SU-DHL-6 (cell line): Measurements from ENCODE around the gene EFNA4.

Source experiments
- H2AFZ ChIP-seq: fragments of 200-600 bp; sonication (generic); 2 replicates; pipeline ENCODE4 v1.6.1; 2014; ENCODE audit warnings: low read depth, mild to moderate bottlenecking, moderate library complexity, mixed read lengths, antibody characterized with exemption, low read length; ENCODE audit not compliant: severe bottlenecking
- H3F3A ChIP-seq: fragments of 200-600 bp; shearing (Covaris generic); 2 replicates; pipeline ENCODE4 v1.6.0; 2016; ENCODE audit warnings: antibody characterized with exemption, mild to moderate bottlenecking; ENCODE audit not compliant: insufficient read depth
- H3K27ac ChIP-seq: fragments of 200-600 bp; sonication (generic); 2 replicates; pipeline ENCODE4 v1.5.1; 2016; ENCODE audit warnings: low read depth, mild to moderate bottlenecking, low read length, moderate library complexity, mixed read lengths
- H3K27me3 ChIP-seq: fragments of 200-600 bp; sonication (generic), shearing (Covaris generic); 2 replicates; pipeline ENCODE4 v1.6.0; 2014; ENCODE audit warnings: mild to moderate bottlenecking, low read length
- H3K36me3 ChIP-seq: fragments of 200-600 bp; sonication (generic); 2 replicates; pipeline ENCODE4 v1.6.1; 2014; ENCODE audit warnings: mild to moderate bottlenecking, low read length, mixed read lengths
- H3K4me2 ChIP-seq: fragments of 300-600, 200-600 bp; shearing (Covaris generic), sonication (generic); 2 replicates; pipeline ENCODE4 v1.6.0; 2014; ENCODE audit warnings: low read length, low read depth, mild to moderate bottlenecking; ENCODE audit not compliant: poor library complexity, severe bottlenecking
- H3K4me3 ChIP-seq: fragments of 200-600 bp; sonication (generic); 2 replicates; pipeline ENCODE4 v1.5.1; 2014; ENCODE audit warnings: antibody characterized with exemption, low read length, mild to moderate bottlenecking, mixed read lengths; ENCODE audit not compliant: insufficient read depth, poor library complexity, severe bottlenecking
- H3K79me2 ChIP-seq: fragments of 200-600 bp; sonication (generic); 2 replicates; pipeline ENCODE4 v1.6.1; 2014; ENCODE audit warnings: mild to moderate bottlenecking, low read length, moderate library complexity; ENCODE audit not compliant: insufficient read depth
- H3K9ac ChIP-seq: fragments of 200-600 bp; sonication (generic); 2 replicates; pipeline ENCODE4 v1.7.0; 2014; ENCODE audit warnings: mild to moderate bottlenecking, low read length
- H3K9me2 ChIP-seq: fragments of 200-600 bp; sonication (generic); replicated peaks from 2 replicates; pipeline ENCODE4 v1.6.1; 2014; ENCODE audit warnings: low read length; ENCODE audit not compliant: insufficient read depth
- H3K9me3 ChIP-seq: fragments of 200-600 bp; sonication (generic); 2 replicates; pipeline ENCODE4 v1.6.1; 2014; ENCODE audit warnings: low read length, mixed read lengths; ENCODE audit not compliant: insufficient read depth
- H4K20me1 ChIP-seq: fragments of 200-600 bp; sonication (generic); 2 replicates; pipeline ENCODE4 v1.6.1; 2014; ENCODE audit warnings: low read depth, mild to moderate bottlenecking, antibody characterized with exemption, low read length, moderate library complexity, mixed read lengths
- EZH2phosphoT487 ChIP-seq: fragments of 200-600 bp; sonication (generic), shearing (Covaris generic); conservative IDR thresholded peaks from 2 replicates; pipeline ENCODE4 v1.6.1; 2018; ENCODE audit warnings: mild to moderate bottlenecking, antibody characterized with exemption, low read length, moderate library complexity, mixed read lengths
- TF ChIP-seq, protein P1 (sequence below): fragments of 200-600 bp; sonication (generic); IDR thresholded peaks from one replicate; pipeline ENCODE4 v1.5.1; 2017; ENCODE audit warnings: antibody characterized with exemption, mild to moderate bottlenecking, low read length, moderate library complexity; ENCODE audit not compliant: insufficient read depth, poor library complexity, severe bottlenecking

The EFNA4 gene

DNA sequence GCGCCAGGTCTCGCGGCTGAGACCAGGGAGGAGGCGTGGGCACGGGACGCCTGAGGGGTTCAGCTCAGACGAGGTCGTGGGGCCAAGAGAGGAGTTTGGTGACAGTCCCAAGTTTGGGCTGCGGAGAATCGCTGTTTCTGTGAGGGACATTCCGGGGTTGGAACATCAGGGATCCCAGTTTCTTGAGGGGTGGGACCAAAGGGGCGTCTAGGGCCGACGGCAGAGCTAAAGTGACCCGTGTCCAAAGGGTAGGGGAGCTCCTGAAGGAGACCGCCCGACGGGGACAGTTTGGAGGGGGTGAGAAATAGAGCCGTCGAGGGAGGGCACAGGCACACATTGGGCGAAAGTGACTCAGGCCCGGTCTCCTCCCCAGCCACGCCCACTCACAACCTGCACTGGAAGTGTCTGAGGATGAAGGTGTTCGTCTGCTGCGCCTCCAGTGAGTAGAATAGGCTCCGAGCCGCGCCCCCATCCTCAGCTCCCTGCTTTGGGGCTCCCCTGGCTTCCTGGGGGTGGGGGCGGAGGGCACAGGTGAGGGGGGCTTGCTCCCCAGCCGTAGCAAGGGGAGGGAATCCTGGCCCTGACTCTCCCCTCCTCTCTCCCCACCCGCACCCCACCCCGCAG, 22.1 kb downstream of the EFNA4 start:
- peak overlapping the region; percentile 89 for H2AFZ ChIP-seq
- peak overlapping the region; percentile 68 for H3K9ac ChIP-seq
- H4K20me1 ChIP-seq, result no peaks in the 10 kb centered on the region
- TF ChIP-seq, protein P1, sequence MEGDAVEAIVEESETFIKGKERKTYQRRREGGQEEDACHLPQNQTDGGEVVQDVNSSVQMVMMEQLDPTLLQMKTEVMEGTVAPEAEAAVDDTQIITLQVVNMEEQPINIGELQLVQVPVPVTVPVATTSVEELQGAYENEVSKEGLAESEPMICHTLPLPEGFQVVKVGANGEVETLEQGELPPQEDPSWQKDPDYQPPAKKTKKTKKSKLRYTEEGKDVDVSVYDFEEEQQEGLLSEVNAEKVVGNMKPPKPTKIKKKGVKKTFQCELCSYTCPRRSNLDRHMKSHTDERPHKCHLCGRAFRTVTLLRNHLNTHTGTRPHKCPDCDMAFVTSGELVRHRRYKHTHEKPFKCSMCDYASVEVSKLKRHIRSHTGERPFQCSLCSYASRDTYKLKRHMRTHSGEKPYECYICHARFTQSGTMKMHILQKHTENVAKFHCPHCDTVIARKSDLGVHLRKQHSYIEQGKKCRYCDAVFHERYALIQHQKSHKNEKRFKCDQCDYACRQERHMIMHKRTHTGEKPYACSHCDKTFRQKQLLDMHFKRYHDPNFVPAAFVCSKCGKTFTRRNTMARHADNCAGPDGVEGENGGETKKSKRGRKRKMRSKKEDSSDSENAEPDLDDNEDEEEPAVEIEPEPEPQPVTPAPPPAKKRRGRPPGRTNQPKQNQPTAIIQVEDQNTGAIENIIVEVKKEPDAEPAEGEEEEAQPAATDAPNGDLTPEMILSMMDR, result no peak
- no peak for TF ChIP-seq EZH2phosphoT487
- H3K9me3 ChIP-seq, result no peaks in the 10 kb centered on the region
- peak overlapping the region; percentile 91 for H3K4me2 ChIP-seq
- H3K9me2 ChIP-seq, result no peaks in the 10 kb centered on the region
- H3K36me3 ChIP-seq, result no peaks in the 10 kb centered on the region
- no peaks in the 10 kb centered on the region for H3F3A ChIP-seq
- H3K27ac ChIP-seq, result peak overlapping the region; percentile 82
- no peaks in the 10 kb centered on the region for H3K79me2 ChIP-seq
- H3K4me3 ChIP-seq, result peak overlapping the region; percentile 72
- no peaks in the 10 kb centered on the region for H3K27me3 ChIP-seq

DNA sequence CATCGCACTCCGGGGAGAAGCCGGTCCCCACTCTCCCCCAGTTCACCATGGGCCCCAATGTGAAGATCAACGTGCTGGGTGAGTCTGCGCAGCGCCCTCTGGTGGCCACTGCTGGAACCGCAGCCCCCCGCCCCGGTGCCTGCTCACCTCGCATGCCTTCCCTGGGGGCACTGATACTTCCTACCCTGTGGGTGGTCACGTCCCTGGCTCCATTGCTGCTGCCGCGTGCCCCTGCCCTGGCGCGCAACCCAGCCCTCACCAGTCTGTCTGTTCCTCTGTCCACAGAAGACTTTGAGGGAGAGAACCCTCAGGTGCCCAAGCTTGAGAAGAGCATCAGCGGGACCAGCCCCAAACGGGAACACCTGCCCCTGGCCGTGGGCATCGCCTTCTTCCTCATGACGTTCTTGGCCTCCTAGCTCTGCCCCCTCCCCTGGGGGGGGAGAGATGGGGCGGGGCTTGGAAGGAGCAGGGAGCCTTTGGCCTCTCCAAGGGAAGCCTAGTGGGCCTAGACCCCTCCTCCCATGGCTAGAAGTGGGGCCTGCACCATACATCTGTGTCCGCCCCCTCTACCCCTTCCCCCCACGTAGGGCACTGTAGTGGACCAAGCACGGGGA, 22.7 kb downstream of the EFNA4 start:
- Histone ChIP-seq H3K27ac (0 out of 2 replicates have a peak overlapping the region, but pooled peaks have one; percentile 82), H4K20me1 (no peaks in the 10 kb centered on the region), H3K27me3 (no peaks in the 10 kb centered on the region), H3F3A (no peaks in the 10 kb centered on the region), H3K9ac (peak overlapping the region; percentile 68), H2AFZ (peak overlapping the region; percentile 89), H3K4me2 (peak overlapping the region; percentile 91), H3K36me3 (no peaks in the 10 kb centered on the region), H3K9me2 (no peaks in the 10 kb centered on the region), H3K79me2 (no peaks in the 10 kb centered on the region), H3K4me3 (peak overlapping the region; percentile 72), H3K9me3 (no peaks in the 10 kb centered on the region)
- no peak for TF ChIP-seq EZH2phosphoT487
- TF ChIP-seq, protein P1, result peak; percentile 87

DNA sequence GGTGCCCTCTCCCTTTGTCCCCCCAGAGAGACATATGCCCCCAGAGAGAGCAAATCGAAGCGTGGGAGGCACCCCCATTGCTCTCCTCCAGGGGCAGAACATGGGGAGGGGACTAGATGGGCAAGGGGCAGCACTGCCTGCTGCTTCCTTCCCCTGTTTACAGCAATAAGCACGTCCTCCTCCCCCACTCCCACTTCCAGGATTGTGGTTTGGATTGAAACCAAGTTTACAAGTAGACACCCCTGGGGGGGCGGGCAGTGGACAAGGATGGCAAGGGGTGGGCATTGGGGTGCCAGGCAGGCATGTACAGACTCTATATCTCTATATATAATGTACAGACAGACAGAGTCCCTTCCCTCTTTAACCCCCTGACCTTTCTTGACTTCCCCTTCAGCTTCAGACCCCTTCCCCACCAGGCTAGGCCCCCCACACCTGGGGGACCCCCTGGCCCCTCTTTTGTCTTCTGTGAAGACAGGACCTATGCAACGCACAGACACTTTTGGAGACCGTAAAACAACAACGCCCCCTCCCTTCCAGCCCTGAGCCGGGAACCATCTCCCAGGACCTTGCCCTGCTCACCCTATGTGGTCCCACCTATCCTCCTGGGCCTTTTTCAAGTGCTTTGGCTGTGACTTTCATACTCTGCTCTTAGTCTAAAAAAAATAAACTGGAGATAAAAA, 23.5 kb downstream of the EFNA4 start:
- Histone ChIP-seq H4K20me1 (no peaks in the 10 kb centered on the region), H3F3A (no peaks in the 10 kb centered on the region), H3K4me2 (no peak overlapping the region), H3K27ac (no peak overlapping the region), H3K4me3 (no peak overlapping the region), H2AFZ (no peak overlapping the region), H3K79me2 (no peaks in the 10 kb centered on the region), H3K27me3 (no peaks in the 10 kb centered on the region), H3K9me3 (no peaks in the 10 kb centered on the region), H3K9ac (no peak overlapping the region), H3K9me2 (no peaks in the 10 kb centered on the region), H3K36me3 (no peaks in the 10 kb centered on the region)
- TF ChIP-seq, protein P1, result no peak
- TF ChIP-seq EZH2phosphoT487, result no peak
